NK-92 treated with Interleukin-12 subunit alpha and Interleukin-12 subunit beta, amount 100 ng/mL, for 24 hours (cell line): ENCODE measurements around the gene CNTNAP3B.
"Not testable (repeated sequence)": the region's sequence is repeated elsewhere in the genome, so short reads cannot be mapped to it uniquely, and the experiment has no call there.

Experiments used
- DNase-seq: peaks from one replicate; lab custom pipeline; 2025; lab: John Stamatoyannopoulos, UW

The CNTNAP3B gene

GRCh38 chr9:41977965-41978600, 151.1 kb downstream of the CNTNAP3B start:
- not testable (repeated sequence) for DNase-seq

- not testable (repeated sequence) for DNase-seq
These were observed 154.3 kb downstream of the CNTNAP3B start for GRCh38 chr9:41974906-41975305.

- DNase-seq: not testable (repeated sequence)
These were observed 176.2 kb downstream of the CNTNAP3B start for GRCh38 chr9:41953007-41953406.

GRCh38 chr9:41941738-41942137, 187.5 kb downstream of the CNTNAP3B start:
- DNase-seq: not testable (repeated sequence)

GRCh38 chr9:41938143-41938542, 191.1 kb downstream of the CNTNAP3B start:
- not testable (repeated sequence) for DNase-seq

GRCh38 chr9:41935727-41936126, 193.5 kb downstream of the CNTNAP3B start:
- not testable (repeated sequence) for DNase-seq

GRCh38 chr9:41929172-41929571, 200.1 kb downstream of the CNTNAP3B start:
- DNase-seq: not testable (repeated sequence)

GRCh38 chr9:41917374-41917773, 211.9 kb downstream of the CNTNAP3B start:
- not testable (repeated sequence) for DNase-seq

GRCh38 chr9:41905488-41905887, 223.7 kb downstream of the CNTNAP3B start:
- DNase-seq: not testable (repeated sequence)

GRCh38 chr9:41902762-41903161, 226.5 kb downstream of the CNTNAP3B start:
- DNase-seq: not testable (repeated sequence)

- not testable (repeated sequence) for DNase-seq
These were observed 230.4 kb downstream of the CNTNAP3B start for GRCh38 chr9:41898720-41899343.

- DNase-seq: not testable (repeated sequence)
These were observed 254.7 kb downstream of the CNTNAP3B start for GRCh38 chr9:41874557-41874956.

GRCh38 chr9:41855422-41855821, 273.8 kb downstream of the CNTNAP3B start:
- not testable (repeated sequence) for DNase-seq

- DNase-seq: not testable (repeated sequence)
These were observed 277.1 kb downstream of the CNTNAP3B start for GRCh38 chr9:41851848-41852740.

- DNase-seq: not testable (repeated sequence)
These were observed 281.4 kb downstream of the CNTNAP3B start for GRCh38 chr9:41847829-41848228.
